ENCODE results near the gene CMIP. TPM values are rescaled to one million over a fixed set of nuclear protein-coding genes. Genes with fewer than 3 reads are reported as not detected.

Gene CMIP
- total RNA-seq, 1 donor from 2014 or later, result 27.7 TPM

- Histone ChIP-seq H3K27me3 (ENCODE audit: control insufficient read depth, insufficient read depth, low read length) (no peaks in the 10 kb centered on the region), H3K4me3 (ENCODE audit: low read depth, low read length) (no peak overlapping the region), H3K36me3 (ENCODE audit: control insufficient read depth, insufficient read depth, low read length) (peaks cover 2% of the 10 kb centered on the region)
- TF ChIP-seq CTCF (IDR thresholded peaks at IDR 0.05; ENCODE audit: insufficient read depth, low read length, poor library complexity, severe bottlenecking), result no peak
- DNase-seq (ENCODE audit: low read depth), result no peak
These were observed 73.2 kb downstream of the CMIP start for GRCh38 chr16:81517629-81518438.

- no peak for DNase-seq (ENCODE audit: low read depth)
- peaks cover 2% of the 10 kb centered on the region for H3K36me3 ChIP-seq (ENCODE audit: control insufficient read depth, insufficient read depth, low read length)
- H3K4me3 ChIP-seq (ENCODE audit: low read depth, low read length), result no peak overlapping the region
- H3K27me3 ChIP-seq (ENCODE audit: control insufficient read depth, insufficient read depth, low read length), result no peaks in the 10 kb centered on the region
- TF ChIP-seq CTCF (IDR thresholded peaks at IDR 0.05; ENCODE audit: insufficient read depth, low read length, poor library complexity, severe bottlenecking), result no peak
These were observed 73.8 kb downstream of the CMIP start for GRCh38 chr16:81518439-81518757.

GRCh38 chr16:81519301-81520150, 74.9 kb downstream of the CMIP start:
- H3K36me3 ChIP-seq (ENCODE audit: control insufficient read depth, insufficient read depth, low read length), result peaks cover 2% of the 10 kb centered on the region
- H3K4me3 ChIP-seq (ENCODE audit: low read depth, low read length), result no peak overlapping the region
- no peak for TF ChIP-seq CTCF (IDR thresholded peaks at IDR 0.05; ENCODE audit: insufficient read depth, low read length, poor library complexity, severe bottlenecking)
- H3K27me3 ChIP-seq (ENCODE audit: control insufficient read depth, insufficient read depth, low read length), result no peaks in the 10 kb centered on the region
- no peak for DNase-seq (ENCODE audit: low read depth)

GRCh38 chr16:81520151-81520470, 75.5 kb downstream of the CMIP start:
- Histone ChIP-seq H3K4me3 (ENCODE audit: low read depth, low read length) (no peak overlapping the region), H3K27me3 (ENCODE audit: control insufficient read depth, insufficient read depth, low read length) (no peaks in the 10 kb centered on the region), H3K36me3 (ENCODE audit: control insufficient read depth, insufficient read depth, low read length) (peaks cover 2% of the 10 kb centered on the region)
- DNase-seq (ENCODE audit: low read depth), result no peak
- TF ChIP-seq CTCF (IDR thresholded peaks at IDR 0.05; ENCODE audit: insufficient read depth, low read length, poor library complexity, severe bottlenecking), result no peak

- Histone ChIP-seq H3K27me3 (ENCODE audit: control insufficient read depth, insufficient read depth, low read length) (no peaks in the 10 kb centered on the region), H3K36me3 (ENCODE audit: control insufficient read depth, insufficient read depth, low read length) (peaks cover 2% of the 10 kb centered on the region), H3K4me3 (ENCODE audit: low read depth, low read length) (no peak overlapping the region)
- no peak for TF ChIP-seq CTCF (IDR thresholded peaks at IDR 0.05; ENCODE audit: insufficient read depth, low read length, poor library complexity, severe bottlenecking)
- no peak for DNase-seq (ENCODE audit: low read depth)
These were observed 76.0 kb downstream of the CMIP start for GRCh38 chr16:81520560-81521135.
